Measurements from ENCODE around the gene STON2. TPM values are rescaled to one million over a fixed set of nuclear protein-coding genes. Genes with fewer than 3 reads are reported as not detected.

The STON2 gene
- total and polyA plus RNA-seq, 2 of the 8 experiments (the other 6 are each of a cell fraction or from before 2014, with no cell fraction given), result 8.9 to 50.0 TPM

- TF ChIP-seq CHD7 (IDR thresholded peaks at IDR 0.05; ENCODE audit: insufficient replicate concordance, low read length), result no peak
- no peak for TF ChIP-seq PHF8 (conservative IDR thresholded peaks at IDR 0.05; ENCODE audit: low read depth, low read length)
- TF ChIP-seq HDAC2 (IDR thresholded peaks at IDR 0.05; ENCODE audit: borderline replicate concordance in 1 of 2, low read depth in 2 of 2, low read length in 2 of 2), result no peak
- TF ChIP-seq TEAD4 (IDR thresholded peaks at IDR 0.05; ENCODE audit: low read depth, low read length), result no peak
- no peak for TF ChIP-seq POLR2AphosphoS5 (IDR thresholded peaks at IDR 0.05; ENCODE audit: low read depth, low read length)
Measured at GRCh38 chr14:81449576-81449975, 49.5 kb upstream of the STON2 start (continued).

All from H1 (cell line).